GM19328 (cell line): ENCODE measurements around the gene KLHL29.

Source experiments
- ATAC-seq: cut with Tn5 transposase; IDR thresholded peaks from one replicate; pipeline ENCODE4 v1.9.1; 2021; ENCODE audit warnings: mild to moderate bottlenecking, moderate library complexity; ENCODE audit not compliant: unreplicated experiment

The KLHL29 gene

GRCh38 chr2:23622466-23622865, 237.5 kb downstream of the KLHL29 start:
- no peak for ATAC-seq

GRCh38 chr2:23622966-23623675, 238.1 kb downstream of the KLHL29 start:
- ATAC-seq = no peak

- no peak for ATAC-seq
Measured at GRCh38 chr2:23624378-23624777, 239.4 kb downstream of the KLHL29 start.

- no peak for ATAC-seq
Measured at GRCh38 chr2:23624915-23625314, 239.9 kb downstream of the KLHL29 start.

- no peak for ATAC-seq
Measured at GRCh38 chr2:23625726-23626125, 240.7 kb downstream of the KLHL29 start.

- no peak for ATAC-seq
Measured at GRCh38 chr2:23626701-23627230, 241.8 kb downstream of the KLHL29 start.

GRCh38 chr2:23627236-23628009, 242.4 kb downstream of the KLHL29 start:
- no peak for ATAC-seq

- ATAC-seq = no peak
Measured at GRCh38 chr2:23628926-23629771, 244.2 kb downstream of the KLHL29 start.

- ATAC-seq = no peak
Measured at GRCh38 chr2:23629772-23630480, 244.9 kb downstream of the KLHL29 start.

- ATAC-seq = no peak
Measured at GRCh38 chr2:23630961-23631360, 246.0 kb downstream of the KLHL29 start.

- no peak for ATAC-seq
Measured at GRCh38 chr2:23631389-23631788, 246.4 kb downstream of the KLHL29 start.

- no peak for ATAC-seq
Measured at GRCh38 chr2:23632386-23632785, 247.4 kb downstream of the KLHL29 start.

- no peak for ATAC-seq
Measured at GRCh38 chr2:23632831-23633395, 247.9 kb downstream of the KLHL29 start.

- no peak for ATAC-seq
Measured at GRCh38 chr2:23633966-23634365, 249.0 kb downstream of the KLHL29 start.

GRCh38 chr2:23635442-23636340, 250.7 kb downstream of the KLHL29 start:
- ATAC-seq = no peak

GRCh38 chr2:23636426-23636825, 251.4 kb downstream of the KLHL29 start:
- no peak for ATAC-seq

GRCh38 chr2:23637011-23637778, 252.2 kb downstream of the KLHL29 start:
- ATAC-seq = no peak

GRCh38 chr2:23639406-23639982, 254.5 kb downstream of the KLHL29 start:
- ATAC-seq = no peak
